Activated CD8-positive, alpha-beta memory T cell treated with anti-CD3 and anti-CD28 coated beads for 4 hours (primary cell): Measurements from ENCODE around the gene ALDH1A2.
"Not testable (repeated sequence)": the region's sequence is repeated elsewhere in the genome, so short reads cannot be mapped to it uniquely, and the experiment has no call there.

Experiments
- DNase-seq, 2 donors: peaks; one replicate each; pipeline ENCODE4 v3.0.0-alpha.2; 2020; ENCODE audit warnings: low read depth in 2 of 2

Gene ALDH1A2

DNA sequence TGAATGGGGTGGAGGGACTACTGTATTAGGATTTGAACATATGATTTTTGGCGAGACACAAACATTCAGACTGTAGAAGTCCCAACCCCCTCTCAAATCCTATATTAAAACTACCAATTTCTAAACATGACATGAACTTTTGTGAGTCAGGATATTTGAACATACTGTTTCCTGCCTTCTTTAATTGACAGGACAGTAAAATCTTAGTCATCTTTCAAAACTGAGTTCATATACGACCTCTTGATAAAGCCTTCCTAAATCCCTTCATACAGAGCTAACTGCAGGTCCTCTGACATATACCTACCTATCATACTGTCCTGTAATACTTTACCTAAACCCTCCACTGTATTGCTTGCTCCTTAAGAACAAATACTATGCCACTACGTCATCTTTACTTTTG, 23.5 kb downstream of the ALDH1A2 start:
- DNase-seq = no peak

DNA sequence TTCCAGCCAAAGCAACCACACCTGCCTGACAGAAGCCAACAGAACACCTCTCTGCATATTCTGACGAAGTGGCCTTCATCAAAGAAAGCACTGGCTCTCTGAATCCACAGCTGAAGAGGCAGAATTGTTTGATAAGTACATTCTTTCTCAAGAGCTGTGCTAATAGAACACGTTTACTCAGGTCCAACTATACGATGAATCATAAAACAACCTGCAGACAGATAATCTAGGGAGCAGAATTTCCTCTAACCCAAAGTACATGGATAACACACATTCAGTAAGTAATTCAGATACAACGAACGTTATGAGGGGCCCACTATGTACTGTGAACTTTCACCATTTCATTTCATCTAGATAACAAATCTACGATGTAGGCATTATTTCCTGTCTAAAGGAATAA, 25.4 kb downstream of the ALDH1A2 start:
- DNase-seq = no peak

DNA sequence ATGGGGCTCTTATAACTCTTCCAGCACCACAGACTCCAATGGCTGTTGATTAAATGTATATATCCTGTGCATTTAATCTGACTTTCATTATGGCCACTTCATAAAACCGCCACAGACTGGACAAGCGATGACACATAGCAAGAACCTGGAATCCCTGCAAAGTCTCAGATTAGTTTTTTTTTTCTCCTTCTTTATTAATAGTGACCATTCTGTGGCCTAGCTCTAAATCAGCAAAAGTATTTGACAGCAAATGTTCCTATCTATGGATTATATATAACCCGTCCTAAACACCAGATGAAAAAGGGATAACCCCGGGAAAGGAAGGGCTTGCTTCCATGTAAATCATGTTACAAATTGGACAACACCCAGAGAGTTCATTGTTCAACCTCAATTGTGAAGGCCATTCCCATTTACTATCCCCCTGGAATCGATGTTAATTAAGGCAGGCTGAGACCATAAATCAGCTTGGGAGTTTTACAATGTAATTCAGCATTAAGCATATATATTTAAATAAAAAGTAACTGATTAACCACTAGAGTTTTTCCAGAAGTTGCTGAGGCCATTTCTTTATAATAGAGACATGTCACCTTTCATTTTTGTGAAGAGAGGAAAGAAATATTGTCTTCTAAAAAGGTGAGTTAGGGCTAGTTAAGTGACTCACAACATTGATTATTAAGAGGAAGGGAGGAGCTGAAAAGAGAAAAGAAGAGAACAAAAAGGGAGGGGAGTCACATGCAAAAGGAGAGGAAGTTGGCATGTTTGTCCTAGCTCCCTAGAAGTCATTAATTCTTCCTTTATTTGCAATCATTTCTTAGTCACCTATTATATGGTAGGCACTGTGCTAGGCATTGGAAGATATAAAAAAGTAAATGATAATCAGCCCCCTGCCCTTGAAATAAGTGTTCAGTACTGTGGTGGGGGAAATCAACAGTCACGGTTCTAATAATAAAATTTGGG, 26.2 kb downstream of the ALDH1A2 start:
- no peak for DNase-seq

DNA sequence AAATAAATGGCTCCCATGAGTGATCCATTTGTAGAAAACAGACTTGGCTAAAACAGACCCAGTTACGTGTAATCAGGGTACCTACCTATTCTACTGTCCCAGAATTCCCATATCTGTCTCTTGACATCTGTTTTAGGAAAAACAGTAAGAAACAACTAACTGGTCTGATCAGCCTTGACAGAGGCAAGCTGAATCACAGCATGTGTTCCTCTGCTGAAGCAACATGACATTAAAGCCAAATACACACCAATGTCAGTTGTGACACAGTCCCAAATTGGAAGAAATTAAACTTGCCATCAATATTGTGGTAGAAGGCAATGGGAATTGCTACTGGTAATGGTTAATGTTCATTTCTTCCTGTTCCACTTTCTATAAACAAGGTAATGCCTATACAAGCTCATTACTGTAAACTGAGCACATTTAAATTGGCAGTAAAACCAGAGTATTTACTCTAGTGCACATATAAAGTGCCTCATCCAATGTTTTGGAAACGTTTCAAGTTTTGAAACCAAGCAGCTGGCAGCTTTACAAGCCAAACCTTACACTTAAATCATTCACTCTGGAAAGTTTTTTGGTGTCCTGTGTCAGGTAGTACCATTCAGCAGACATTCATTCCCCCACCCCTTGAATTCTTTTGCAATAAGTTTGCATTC, 27.0 kb downstream of the ALDH1A2 start:
- no peak for DNase-seq

DNA sequence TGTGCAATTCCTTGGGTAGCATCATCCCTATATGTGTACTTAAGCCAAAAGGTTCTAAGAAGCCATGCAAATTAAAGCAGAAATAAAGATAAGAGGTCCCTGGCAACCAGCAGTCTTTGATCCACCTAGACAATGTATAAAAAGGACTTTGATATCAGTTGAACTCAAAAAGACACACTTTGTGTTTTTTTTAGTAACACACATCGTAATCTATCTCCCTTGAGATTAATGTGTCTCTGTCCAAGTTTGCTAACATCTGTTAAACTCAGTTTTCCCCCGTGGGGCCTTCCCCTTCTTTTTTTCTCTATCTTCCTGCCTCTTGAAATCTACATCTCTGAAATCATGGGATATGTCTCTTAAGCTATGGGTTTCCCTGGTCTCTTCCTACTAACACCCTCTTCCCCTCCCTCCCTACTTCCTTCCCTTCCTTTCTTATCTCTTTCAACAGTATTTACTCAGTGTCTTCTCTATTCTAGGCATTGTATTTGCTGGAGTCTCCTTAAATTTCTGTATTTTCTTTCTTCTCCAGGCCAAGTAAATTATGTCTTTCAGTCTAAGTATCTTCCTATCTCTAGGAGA, 27.7 kb downstream of the ALDH1A2 start:
- DNase-seq = no peak

DNA sequence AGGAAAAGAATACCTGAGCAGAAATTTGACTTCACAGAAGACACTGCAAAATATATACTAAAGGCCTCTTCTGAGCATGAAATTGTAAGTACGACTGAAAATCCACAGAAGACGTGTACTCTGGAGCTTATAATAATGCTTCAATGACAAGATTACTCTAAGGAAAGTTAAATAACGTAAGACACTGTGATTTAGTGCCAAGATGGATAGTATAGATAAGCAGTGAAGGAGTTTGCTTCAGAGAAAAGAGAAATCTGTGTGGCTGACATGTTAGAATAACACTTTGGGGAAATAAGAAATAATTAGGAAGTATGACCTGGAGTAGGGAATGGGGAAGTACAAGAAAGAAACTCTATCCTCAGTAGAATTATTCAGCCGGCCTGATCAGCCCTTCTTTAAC, 28.9 kb downstream of the ALDH1A2 start:
- DNase-seq = no peak

DNA sequence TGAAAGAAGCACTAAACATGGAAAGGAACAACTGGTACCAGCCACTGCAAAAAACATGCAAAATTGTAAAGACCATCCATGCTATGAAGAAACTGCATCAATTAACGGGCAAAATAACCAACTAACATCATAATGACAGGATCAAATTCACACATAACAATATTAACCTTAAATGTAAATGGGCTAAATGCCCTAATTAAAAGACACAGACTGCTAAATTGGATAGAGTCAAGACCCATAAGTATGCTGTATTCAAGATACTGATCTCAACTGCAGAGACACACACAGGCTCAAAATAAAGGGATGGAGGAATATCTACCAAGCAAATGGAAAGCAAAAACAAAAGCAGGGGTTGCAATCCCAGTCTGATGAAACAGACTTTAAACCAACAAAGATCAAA, 37.1 kb downstream of the ALDH1A2 start:
- DNase-seq = not testable (repeated sequence)

DNA sequence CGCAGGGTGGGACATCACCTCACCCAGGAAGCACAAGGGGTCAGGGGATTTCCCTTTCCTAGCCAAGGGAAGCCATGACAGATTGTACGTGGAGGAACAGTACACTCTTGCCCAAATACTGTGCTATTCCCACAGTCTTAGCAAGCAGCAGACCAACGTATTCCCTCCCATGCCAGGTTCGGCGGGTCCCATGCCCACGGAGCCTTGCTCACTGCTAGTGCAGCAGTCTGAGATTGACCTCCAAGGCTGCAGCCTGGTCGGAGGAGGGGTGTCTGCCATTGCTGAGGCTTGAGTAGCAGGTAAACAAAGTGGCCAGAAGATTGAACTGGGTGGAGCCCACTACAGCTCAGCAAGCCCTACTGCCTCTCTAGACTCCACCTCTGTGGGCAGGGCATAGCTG, 39.0 kb downstream of the ALDH1A2 start:
- DNase-seq = no peak

DNA sequence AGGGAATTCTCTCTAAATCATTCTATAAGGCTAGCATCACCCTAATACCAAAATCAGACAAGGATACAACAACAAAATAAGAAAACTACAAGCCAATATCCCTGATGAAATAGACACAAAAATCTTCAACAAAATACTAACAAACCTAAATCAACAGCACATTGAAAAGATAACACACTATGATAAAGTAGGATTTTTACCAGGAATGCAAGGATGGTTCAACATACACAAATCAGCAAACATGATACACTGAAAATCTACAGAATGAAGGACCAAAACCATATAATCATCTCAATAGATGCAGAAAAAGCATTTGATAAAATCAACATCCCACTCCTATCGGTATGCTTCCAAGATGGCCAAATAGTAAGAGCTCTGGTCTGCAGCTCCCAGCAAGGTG, 39.5 kb downstream of the ALDH1A2 start:
- no peak for DNase-seq

DNA sequence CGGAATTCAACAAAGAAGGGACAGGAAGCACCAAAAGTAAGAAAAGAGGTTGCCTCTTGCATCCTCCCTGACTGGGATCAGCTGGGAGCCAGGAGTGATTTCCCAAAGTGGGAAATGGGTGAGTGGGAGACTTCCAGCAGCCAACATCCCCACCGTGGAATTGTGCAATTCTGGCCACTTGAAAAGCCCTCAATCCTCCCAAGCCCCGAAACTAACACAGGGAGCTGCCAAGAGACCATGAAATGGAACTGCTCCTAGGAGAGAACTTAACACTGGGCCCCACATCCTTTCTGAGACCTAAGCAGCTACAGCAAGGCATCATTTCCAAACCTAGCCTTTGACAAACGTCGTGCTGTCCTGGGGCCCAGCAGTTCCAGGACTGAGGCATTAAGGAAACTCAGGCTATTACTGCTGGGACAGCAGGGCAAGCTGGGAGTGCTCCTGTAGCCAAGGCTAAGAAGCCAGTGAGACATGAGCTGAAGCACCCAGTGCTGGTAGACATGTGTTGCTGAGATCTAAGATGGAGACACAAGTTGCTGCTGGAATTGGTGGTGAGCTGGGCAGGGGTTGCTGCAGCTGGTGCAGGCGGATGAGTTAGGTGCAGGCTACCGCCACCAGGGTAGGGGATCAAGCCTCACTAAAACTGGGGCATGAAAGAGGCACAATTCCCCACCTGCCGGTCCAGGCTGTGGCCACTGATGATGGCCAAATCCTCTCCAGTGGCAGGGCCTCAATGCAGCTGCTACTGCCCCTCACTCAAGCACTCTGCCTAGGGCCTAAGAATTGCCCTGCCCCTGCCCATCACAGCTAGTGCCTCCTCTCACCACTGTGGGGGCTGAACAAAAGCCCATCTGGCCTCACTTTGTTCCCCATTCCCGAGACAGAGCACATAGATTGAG, 43.9 kb downstream of the ALDH1A2 start:
- no peak for DNase-seq

DNA sequence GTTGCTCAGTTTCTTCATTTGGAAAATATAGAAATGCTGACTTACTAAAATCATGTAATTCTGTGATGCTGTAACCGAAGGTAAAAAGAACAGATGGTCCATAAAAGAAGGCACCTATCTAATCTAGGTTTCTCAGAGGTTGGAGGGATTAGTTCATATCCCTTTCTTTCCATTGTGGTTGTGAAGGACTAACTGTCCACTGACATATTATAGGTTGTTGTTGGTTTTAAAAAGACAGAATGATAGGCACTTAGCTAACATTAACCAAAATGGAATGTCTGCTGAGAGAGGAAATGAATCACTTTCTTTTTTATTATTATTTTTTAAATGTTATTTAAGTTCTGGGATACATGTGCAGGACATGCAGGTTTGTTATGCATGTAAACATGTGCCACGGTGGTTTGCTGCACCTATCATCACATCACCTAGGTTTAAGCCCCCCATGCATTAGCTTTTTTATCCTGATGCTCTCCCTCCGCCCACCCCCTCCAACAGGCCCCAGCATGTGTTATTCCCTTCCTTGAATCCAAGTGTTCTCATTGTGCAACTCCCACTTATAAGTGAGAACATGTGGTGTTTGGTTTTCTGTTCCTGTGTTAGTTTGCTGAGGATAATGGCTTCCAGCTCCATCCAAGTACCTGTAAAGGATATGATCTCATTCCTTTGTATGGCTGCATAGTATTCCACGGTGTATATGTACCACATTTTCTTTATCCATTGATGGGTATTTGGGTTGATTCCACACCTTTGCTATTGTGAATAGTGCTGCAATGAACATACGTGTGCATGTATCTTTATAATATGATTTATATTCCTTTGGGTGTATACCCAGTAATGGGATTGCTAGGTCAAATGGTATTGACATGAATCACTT, 45.8 kb downstream of the ALDH1A2 start:
- no peak for DNase-seq

DNA sequence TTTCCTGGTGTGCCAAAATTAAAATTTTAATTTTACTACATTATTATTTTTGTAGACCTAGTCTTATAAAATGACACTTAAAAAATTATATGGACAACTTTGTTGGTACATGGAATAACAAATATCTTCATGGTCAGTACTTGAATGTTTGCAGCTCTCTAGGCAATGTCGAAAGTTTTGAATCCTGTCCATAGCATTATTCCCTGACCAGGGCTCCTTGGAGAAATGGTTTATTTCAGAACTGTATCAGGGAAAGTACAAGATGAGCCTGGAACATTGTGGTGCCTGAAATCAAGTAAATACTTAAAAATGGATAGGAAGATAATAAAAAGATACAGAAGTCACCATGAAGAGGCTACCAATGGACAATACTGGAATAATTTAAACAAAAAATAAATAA, 47.6 kb downstream of the ALDH1A2 start:
- DNase-seq = no peak

DNA sequence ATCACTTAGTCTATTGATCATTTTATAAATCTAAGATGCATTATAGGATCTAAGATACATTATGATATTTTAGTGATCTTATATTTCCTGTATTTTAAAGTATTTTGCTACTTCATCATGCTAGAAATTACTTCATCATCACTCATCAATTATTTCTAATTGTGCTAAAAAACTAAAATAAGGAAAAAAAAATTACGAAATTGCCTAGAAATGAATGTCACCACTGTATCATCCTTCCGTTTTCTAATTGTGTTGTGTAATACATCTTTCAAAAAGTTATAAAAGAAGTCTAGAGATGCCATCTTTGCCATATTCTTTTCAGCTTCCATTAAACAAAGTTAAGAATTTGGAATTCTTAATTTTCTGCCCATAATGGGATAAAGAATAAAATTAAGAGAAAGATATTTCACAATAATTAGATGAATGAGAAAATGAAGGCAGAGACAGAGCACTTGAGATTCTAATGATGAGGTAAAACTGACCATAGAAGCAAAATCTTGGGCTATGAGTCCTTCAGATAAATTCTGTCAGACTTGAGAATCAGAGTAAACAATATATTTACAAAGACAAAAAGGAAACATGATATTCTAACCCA, 48.8 kb downstream of the ALDH1A2 start:
- no peak for DNase-seq

DNA sequence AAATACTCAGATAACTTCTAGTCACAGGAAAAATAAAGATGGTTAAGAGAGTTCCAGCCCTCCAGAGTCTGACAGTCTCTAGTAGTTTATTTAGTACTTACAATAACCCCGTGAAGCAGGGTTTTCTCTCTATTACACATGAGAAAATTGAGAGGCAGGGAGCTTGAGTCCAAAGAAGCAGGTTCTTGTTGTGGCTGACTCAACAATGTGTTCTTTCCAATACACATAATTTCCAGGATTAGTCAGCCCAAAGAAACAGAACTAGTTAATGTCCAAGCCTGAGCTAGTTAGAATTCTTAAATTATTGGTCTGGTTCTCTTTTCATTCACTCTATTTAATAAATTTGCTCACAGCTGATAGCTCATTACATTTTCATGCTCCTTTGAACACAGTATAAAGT, 49.9 kb downstream of the ALDH1A2 start:
- no peak for DNase-seq

DNA sequence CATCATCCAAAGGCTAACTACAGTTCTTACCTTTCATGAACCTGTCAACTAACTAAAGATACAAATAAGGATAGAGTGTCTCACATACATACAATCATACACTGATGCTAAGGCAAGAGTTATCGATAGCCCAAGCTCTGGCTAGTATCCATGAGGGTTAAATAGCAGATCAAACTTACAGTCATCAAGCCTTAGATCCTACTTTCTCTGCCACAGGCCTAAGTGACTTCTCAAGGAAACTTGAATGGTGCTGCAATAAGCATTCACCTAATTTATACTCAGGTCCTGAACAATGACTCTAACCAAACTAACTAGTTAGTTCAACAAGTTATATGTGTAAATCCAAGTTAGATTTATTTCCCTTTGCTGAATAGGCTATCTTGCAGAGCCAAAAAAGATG, 51.0 kb downstream of the ALDH1A2 start:
- DNase-seq = no peak

DNA sequence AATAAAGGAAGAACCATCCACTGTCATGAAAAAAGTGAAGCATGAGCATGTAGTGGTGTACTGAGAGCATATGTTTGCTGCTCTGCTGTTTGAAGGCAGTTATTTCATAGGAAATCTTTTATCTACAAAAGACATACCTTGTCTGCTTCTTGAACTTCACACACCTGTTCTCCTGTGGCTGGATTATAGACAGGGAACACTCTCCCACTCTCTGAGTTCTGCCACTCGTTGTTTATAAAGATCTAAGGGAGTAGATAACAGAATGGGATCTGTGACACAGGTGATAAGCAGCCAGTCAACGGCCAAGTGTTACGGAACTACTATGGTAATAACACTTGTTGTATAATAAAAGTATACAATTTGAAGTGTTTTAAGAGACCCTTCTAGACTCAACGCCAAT, 51.5 kb downstream of the ALDH1A2 start:
- no peak for DNase-seq

DNA sequence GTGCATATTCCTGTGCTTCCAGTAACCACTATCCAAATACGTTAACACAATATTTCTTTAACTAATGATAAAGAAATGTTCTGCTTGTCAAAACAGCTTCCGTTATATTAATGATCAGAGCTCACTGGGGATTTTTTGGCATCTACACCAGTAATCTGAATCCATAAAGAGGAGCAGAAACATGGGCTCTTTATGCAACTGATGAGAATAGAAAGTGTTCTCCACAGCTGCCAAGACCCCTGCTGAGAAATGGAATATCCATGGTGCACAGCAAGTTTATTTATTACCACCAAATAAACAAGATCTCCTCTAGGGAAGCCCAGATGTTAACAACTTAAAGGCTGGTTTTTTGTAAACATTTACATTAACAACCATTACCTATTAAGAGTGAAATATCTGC, 54.5 kb downstream of the ALDH1A2 start:
- DNase-seq = no peak

DNA sequence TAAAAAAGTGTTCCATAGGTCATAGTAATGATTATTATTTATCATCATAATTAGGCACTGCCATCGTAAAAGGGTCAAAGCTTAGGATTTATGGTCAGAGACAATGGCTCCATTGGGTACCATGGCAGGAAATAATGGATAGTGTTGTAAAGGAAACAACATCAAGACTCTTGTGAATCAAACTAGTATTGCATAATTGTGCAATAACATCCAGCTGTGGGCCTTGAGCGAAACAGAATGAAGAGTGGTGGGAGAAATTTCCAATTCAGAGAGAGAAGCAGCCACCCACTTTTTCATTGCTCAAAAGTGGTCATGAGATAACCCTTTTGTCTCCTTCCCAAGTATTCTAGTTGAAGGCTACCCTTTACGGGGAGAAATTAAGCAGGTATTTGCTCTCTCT, 61.7 kb downstream of the ALDH1A2 start:
- no peak for DNase-seq

DNA sequence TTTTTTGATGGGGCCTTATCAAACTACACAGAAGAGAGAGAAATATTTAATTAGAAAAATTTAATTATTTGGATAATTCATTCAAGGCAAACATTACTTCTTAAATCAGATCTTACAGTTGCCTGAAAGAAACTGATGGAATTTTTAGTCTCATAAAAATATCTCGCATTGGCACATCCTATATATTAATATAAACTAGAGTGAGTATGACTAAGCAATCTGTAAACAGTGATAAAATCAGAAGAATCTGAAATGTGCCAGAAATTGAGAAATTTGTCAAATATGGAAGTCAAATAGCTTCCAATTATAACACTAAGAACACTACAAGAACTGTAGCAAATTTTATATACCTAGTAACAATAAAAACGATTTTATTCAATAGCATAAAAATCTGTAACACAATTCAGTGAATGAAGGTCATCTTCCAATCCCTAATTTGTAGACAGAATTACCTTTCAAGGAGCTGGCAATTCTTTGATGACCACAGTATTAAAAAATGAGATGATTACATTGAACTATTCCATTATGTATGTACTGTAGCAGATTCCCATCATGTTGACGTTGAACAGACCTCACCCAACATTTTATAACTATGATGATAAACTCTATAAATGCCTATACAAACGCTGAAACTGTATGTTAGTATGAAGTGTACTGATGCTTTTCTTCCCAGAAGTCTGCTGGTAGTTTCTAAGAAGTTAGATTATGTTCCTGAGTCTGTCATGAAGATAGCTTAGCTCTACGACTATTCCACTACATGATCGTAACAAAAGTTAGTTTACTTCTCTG, 63.0 kb downstream of the ALDH1A2 start:
- no peak for DNase-seq

DNA sequence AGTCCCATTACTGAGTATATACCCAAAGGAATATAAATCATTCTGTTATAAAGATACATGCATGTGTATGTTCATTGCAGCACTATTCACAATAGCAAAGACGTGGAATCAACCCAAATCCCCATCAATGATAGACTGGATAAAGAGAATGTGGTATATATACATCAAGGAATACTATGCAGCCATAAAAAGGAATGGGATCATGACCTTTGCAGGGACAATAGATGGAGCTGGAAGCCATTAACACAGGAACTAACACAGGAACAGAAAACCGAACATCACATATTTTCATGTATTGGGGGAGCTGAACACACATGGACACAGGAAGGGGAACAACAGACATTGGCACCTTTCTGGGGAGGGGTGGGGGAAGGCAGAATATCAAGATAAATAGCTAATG, 65.8 kb downstream of the ALDH1A2 start:
- DNase-seq = not testable (repeated sequence)
